ENCODE results near the gene NOS1.

Gene NOS1

DNA sequence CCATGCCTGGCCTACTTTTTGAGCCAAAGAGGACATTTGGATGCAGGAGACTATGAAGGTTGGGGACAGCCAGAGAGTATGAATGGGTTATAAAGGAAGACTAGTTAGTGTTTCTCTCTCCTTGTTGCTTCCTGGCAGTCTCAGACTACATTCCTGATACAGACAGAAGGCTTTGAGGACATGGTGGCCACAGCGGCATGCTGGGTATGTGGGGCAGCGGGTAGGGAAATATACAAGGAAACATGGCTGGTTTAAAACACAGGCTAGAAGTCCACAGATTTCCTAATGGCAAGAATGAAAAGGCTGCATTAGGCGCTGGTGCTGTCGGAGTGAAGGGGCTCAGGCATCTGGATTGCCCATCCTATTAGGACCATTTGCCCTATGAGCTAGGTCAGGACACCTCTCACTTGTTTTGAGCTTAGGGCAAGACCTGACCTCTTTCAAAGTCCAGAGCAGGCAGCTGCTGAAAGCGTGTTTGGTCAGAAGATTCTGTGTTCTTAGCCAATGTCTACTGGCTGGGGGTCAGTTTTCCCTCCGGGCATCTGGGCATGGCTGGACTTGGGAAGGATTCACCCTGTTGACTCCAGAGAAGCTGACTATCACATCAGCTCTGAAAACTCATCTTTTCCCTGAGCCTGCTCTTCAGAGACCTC lies 151.0 kb downstream of the NOS1 start:
- H3K4me3 ChIP-seq (replicated peaks in 1 of 2; ENCODE audit: low read depth in 2 of 2, low read length in 2 of 2) = no peak overlapping the region
- TF ChIP-seq, protein P1, sequence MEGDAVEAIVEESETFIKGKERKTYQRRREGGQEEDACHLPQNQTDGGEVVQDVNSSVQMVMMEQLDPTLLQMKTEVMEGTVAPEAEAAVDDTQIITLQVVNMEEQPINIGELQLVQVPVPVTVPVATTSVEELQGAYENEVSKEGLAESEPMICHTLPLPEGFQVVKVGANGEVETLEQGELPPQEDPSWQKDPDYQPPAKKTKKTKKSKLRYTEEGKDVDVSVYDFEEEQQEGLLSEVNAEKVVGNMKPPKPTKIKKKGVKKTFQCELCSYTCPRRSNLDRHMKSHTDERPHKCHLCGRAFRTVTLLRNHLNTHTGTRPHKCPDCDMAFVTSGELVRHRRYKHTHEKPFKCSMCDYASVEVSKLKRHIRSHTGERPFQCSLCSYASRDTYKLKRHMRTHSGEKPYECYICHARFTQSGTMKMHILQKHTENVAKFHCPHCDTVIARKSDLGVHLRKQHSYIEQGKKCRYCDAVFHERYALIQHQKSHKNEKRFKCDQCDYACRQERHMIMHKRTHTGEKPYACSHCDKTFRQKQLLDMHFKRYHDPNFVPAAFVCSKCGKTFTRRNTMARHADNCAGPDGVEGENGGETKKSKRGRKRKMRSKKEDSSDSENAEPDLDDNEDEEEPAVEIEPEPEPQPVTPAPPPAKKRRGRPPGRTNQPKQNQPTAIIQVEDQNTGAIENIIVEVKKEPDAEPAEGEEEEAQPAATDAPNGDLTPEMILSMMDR (IDR thresholded peaks at IDR 0.05; ENCODE audit: low read depth, low read length) = no peak
- no peak for DNase-seq (ENCODE audit: low read depth in 2 of 2)

DNA sequence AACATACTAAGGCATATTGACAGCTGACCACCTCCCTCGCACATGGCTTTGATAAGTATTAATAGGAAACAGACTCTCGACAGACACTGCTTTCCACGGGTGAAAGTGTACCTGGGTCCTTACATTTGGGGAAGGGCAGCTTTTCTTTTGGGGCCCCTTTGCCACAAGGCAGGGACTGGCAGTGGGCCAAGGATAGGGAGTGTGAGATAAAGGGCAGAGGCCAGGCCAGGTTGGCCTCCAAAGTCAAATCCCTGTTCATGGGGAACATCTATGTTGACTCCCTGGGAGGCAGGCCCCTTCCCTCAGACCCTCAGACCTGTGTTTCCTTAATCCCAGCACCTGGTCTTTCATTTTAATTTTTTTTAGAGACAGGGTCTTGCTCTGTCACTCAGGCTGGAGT lies 151.8 kb downstream of the NOS1 start:
- DNase-seq (ENCODE audit: low read depth in 2 of 2) = no peak
- TF ChIP-seq, protein P1 (IDR thresholded peaks at IDR 0.05; ENCODE audit: low read depth, low read length) = no peak
- no peak overlapping the region for H3K4me3 ChIP-seq (replicated peaks in 1 of 2; ENCODE audit: low read depth in 2 of 2, low read length in 2 of 2)

DNA sequence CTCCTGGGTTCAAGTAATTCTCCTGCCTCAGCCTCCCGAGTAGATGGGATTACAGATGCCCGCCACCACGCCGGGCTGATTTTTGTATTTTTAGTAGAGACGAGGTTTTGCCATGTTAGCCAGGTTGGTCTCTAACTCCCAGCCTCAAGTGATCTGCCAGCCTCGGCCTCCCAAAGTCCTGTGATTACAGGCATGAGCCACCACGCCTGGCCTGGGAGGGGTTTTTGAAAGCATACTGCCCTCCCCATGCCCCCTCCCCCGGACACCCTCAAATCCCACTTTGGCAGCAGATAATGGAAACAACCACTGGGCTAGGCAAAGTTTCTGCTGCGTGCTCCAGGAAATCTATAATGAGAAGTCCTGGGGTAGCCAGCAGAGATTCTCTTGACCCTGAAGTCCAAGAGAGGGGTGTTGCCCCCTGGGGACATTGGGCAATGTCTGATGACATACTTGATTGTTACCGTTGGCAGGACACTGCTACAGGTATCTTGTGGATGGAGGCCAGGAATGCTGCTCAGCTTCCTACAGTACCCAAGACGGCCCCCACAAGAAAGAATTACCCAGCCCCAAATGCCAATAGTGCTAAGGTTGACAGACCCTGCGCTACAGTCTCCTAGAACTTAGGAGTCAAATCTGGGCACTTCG lies 152.5 kb downstream of the NOS1 start:
- DNase-seq (ENCODE audit: low read depth in 2 of 2) = peak in 1 of 2 donors; percentile 54
- H3K4me3 ChIP-seq (replicated peaks in 1 of 2; ENCODE audit: low read depth in 2 of 2, low read length in 2 of 2) = no peak overlapping the region
- TF ChIP-seq, protein P1 (IDR thresholded peaks at IDR 0.05; ENCODE audit: low read depth, low read length) = no peak

DNA sequence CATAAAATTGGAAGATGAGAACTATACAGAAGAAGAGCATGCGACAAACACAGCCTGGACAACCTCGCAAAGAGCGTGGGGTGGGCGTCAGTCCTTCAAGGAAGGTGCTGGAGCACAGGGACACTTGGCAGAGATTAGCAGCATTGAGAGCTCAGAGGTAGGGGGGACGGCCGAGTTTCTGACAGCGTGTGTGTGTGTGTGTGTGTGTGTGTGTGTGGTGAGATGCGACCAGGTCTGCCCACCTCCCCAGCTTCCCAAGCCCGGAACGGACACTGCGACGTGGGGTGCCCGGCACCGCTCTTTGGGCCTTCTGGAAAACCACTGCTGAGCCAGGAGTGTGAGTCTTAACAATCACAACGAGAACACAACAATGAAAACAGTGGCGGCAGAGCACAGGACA lies 153.2 kb downstream of the NOS1 start:
- no peak for DNase-seq (ENCODE audit: low read depth in 2 of 2)
- TF ChIP-seq, protein P1 (IDR thresholded peaks at IDR 0.05; ENCODE audit: low read depth, low read length) = no peak
- no peak overlapping the region for H3K4me3 ChIP-seq (replicated peaks in 1 of 2; ENCODE audit: low read depth in 2 of 2, low read length in 2 of 2)

DNA sequence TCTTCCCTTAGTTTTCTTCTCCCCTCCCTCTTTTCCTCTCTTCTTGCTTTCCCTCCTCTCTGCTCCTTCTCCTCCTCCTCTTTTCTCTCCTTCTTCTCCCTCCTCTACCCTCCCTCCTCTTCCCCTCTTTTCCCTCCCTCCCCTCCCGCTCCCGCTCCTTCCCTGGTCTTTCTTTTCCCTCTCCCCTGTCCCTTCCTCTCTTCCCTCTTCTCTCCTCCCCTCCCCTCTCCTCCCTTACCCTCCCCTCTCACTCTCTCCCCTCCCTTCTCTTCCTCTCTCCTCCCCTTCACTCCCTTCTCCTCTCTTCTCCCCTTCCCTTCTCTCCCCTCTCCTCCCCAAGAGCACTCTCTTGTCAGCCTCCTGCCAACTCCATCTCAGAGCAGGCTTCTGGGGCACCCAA lies 153.8 kb downstream of the NOS1 start:
- DNase-seq (ENCODE audit: low read depth in 2 of 2) = no peak
- H3K4me3 ChIP-seq (replicated peaks in 1 of 2; ENCODE audit: low read depth in 2 of 2, low read length in 2 of 2) = no peak overlapping the region
- TF ChIP-seq, protein P1 (IDR thresholded peaks at IDR 0.05; ENCODE audit: low read depth, low read length) = no peak

DNA sequence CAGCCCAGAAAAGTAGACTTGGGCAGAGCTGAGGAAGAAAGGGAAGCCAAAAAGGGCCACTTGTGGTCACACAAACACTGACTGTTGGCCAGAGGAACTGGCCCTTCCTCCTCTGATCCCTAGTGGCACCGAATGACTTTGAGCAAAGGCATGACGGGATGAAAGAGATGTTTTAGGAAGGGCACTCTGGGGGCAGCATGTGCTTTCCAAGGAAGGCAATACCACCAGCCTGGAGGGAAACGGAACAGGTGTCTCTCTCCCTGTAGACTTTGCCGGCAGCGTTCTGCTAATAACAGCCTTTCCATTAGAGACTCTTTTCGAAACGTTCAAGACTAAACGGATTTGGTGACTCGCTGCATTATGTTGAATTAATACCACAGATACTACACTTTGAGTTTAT lies 158.9 kb downstream of the NOS1 start:
- H3K4me3 ChIP-seq (replicated peaks in 1 of 2; ENCODE audit: low read depth in 2 of 2, low read length in 2 of 2) = no peak overlapping the region
- TF ChIP-seq, protein P1 (IDR thresholded peaks at IDR 0.05; ENCODE audit: low read depth, low read length) = no peak
- DNase-seq (ENCODE audit: low read depth in 2 of 2) = no peak

Data from cardiac fibroblast (primary cell).